Stimulated activated memory B cell treated with anti-CD40 and anti-IgM and Interleukin-4, amounts not matched to agents 10 μg/mL and 1 μg/mL and 100 μg/mL, for 72 hours (primary cell): ENCODE data around the gene DIP2A.

Source experiments
- ATAC-seq: fragments of 150-1000 bp; cut with Tn5 transposase; 2 replicates; pipeline ENCODE4 v1.10.0; 2021
- H3K27ac Mint-ChIP-seq: one replicate; pipeline ENCODE4 v1.8.0; 2022; ENCODE audit warnings: mild to moderate bottlenecking, mixed read lengths
- H3K27me3 Mint-ChIP-seq: one replicate; pipeline ENCODE4 v1.8.0; 2022; ENCODE audit warnings: mixed read lengths
- H3K36me3 Mint-ChIP-seq: one replicate; pipeline ENCODE4 v1.8.0; 2022; ENCODE audit warnings: mixed read lengths
- H3K4me1 Mint-ChIP-seq: one replicate; pipeline ENCODE4 v1.8.0; 2022; ENCODE audit warnings: mixed read lengths
- H3K4me3 Mint-ChIP-seq: one replicate; pipeline ENCODE4 v1.8.0; 2022; ENCODE audit warnings: mild to moderate bottlenecking, moderate library complexity, mixed read lengths
- H3K9me3 Mint-ChIP-seq: one replicate; pipeline ENCODE4 v1.8.0; 2022; ENCODE audit warnings: mixed read lengths

The DIP2A gene

GRCh38 chr21:46555678-46556077 is 97.0 kb downstream of the DIP2A start:
- Mint-ChIP-seq H3K4me1 (peaks cover 21% of the 10 kb centered on the region), H3K4me3 (no peak overlapping the region)
- ATAC-seq: no peak

DNA sequence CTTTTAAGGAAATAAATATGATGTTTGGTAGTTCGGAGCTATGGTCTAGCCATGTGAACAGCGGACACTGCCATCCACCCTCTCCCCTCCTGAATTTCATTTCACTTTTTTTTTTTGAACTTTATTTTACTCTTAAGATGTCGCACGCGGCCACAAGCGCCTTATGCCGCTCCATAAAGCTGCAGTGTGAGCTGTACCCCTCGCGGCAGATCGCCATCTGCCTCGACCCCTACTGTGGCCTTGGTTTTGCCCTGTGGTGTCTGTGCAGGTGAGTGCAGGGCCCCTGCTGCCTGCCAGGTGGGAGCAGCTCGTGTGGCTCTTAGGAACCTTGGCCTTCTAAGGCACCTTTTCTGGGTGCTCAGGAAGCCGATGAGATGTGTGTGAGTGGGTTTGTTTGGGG is 98.1 kb downstream of the DIP2A start:
- Mint-ChIP-seq H3K27me3 (no peaks in the 10 kb centered on the region), H3K36me3 (peaks cover 53% of the 10 kb centered on the region), H3K4me3 (no peak overlapping the region), H3K4me1 (peaks cover 22% of the 10 kb centered on the region), H3K27ac (no peak overlapping the region), H3K9me3 (no peaks in the 10 kb centered on the region)
- ATAC-seq: no peak

More at GRCh38 chr21:46555678-46556077, 97.0 kb downstream of the DIP2A start:
- Mint-ChIP-seq H3K9me3 (no peaks in the 10 kb centered on the region), H3K27me3 (no peaks in the 10 kb centered on the region), H3K27ac (no peak overlapping the region), H3K36me3 (peaks cover 53% of the 10 kb centered on the region)

GRCh38 chr21:46557469-46557868 is 98.8 kb downstream of the DIP2A start:
- Mint-ChIP-seq H3K4me1 (peaks cover 22% of the 10 kb centered on the region), H3K4me3 (no peak overlapping the region), H3K27me3 (no peaks in the 10 kb centered on the region), H3K9me3 (no peaks in the 10 kb centered on the region), H3K36me3 (peaks cover 60% of the 10 kb centered on the region), H3K27ac (no peak overlapping the region)
- no peak for ATAC-seq

GRCh38 chr21:46557919-46558392 is 99.3 kb downstream of the DIP2A start:
- Mint-ChIP-seq H3K27ac (peak overlapping the region; percentile 83), H3K27me3 (no peaks in the 10 kb centered on the region), H3K36me3 (peaks cover 60% of the 10 kb centered on the region), H3K4me1 (peaks cover 22% of the 10 kb centered on the region), H3K4me3 (no peak overlapping the region), H3K9me3 (no peaks in the 10 kb centered on the region)
- ATAC-seq: no peak

GRCh38 chr21:46559291-46559983 is 100.7 kb downstream of the DIP2A start:
- H3K4me3 Mint-ChIP-seq: peak overlapping the region; percentile 51

GRCh38 chr21:46560568-46561444 is 102.1 kb downstream of the DIP2A start:
- H3K4me3 Mint-ChIP-seq: peak overlapping the region; percentile 51
- ATAC-seq: no peak

More at GRCh38 chr21:46559291-46559983, 100.7 kb downstream of the DIP2A start:
- Mint-ChIP-seq H3K4me1 (peaks cover 22% of the 10 kb centered on the region), H3K27ac (peak overlapping the region; percentile 83), H3K36me3 (peaks cover 68% of the 10 kb centered on the region), H3K9me3 (no peaks in the 10 kb centered on the region), H3K27me3 (no peaks in the 10 kb centered on the region)
- ATAC-seq: peak; percentile 86

DNA sequence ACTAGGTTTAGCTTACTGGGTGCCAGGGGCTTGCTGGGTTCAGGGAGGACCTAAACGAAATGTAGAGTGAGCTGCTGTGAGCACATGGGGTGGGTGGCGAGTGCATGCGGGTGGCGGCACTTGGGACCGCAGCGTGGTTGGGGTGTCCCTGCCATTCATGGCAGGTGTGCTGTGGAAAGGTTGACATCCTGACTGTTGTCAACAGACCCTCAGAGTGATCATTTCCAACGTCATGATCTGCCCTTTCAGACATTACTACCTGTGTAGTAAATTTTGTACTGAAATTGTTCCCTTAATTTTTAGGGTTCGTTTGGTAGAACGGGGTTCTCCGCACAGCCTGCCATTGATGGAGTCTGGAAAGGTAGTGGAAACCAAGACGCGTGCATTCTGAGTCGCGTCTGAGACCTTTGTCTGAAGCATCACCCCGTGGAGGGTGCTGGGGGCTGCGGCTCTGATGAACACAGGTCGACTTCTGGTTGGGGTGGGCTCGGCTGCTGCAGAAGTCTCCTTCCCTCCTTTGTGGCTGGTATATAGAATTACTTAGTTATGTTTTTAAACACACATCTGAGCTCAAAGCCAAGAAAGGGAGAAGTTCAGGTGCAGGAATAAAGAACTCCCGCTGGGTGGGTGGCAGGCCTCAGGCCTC is 102.9 kb downstream of the DIP2A start:
- Mint-ChIP-seq H3K4me3 (no peak overlapping the region), H3K27me3 (no peaks in the 10 kb centered on the region), H3K27ac (peak overlapping the region; percentile 83), H3K4me1 (peaks cover 22% of the 10 kb centered on the region), H3K36me3 (peaks cover 70% of the 10 kb centered on the region), H3K9me3 (no peaks in the 10 kb centered on the region)
- ATAC-seq: no peak

More at GRCh38 chr21:46560568-46561444, 102.1 kb downstream of the DIP2A start:
- peaks cover 70% of the 10 kb centered on the region for H3K36me3 Mint-ChIP-seq
- peaks cover 22% of the 10 kb centered on the region for H3K4me1 Mint-ChIP-seq
- no peaks in the 10 kb centered on the region for H3K27me3 Mint-ChIP-seq
- no peaks in the 10 kb centered on the region for H3K9me3 Mint-ChIP-seq
- peak overlapping the region; percentile 83 for H3K27ac Mint-ChIP-seq

DNA sequence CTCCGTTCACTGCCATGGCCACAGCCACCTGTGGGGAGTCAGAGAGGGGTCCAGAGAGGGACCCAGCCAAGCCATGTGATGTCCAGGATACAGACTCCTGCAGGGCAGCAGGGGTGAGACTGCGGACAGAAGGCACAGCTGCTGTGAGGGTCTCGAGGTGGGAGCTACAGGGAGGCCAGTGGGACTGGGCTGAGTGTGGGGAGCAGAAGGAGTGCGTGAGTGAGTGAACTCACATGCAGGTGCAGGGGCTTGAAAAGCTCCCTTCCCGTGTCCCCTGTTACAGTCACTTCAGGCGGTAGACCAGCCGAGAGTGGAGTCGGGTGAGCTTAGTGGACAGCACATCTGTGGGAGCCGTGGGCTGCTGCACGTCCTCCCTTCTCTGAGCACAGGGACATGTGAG is 103.8 kb downstream of the DIP2A start:
- Mint-ChIP-seq H3K4me3 (no peak overlapping the region), H3K27ac (no peak overlapping the region), H3K4me1 (peaks cover 22% of the 10 kb centered on the region), H3K36me3 (peaks cover 70% of the 10 kb centered on the region), H3K9me3 (no peaks in the 10 kb centered on the region), H3K27me3 (no peaks in the 10 kb centered on the region)
- no peak for ATAC-seq

GRCh38 chr21:46562964-46563607 is 104.4 kb downstream of the DIP2A start:
- Mint-ChIP-seq H3K4me1 (peaks cover 22% of the 10 kb centered on the region), H3K27ac (no peak overlapping the region), H3K27me3 (no peaks in the 10 kb centered on the region), H3K4me3 (no peak overlapping the region), H3K36me3 (peaks cover 75% of the 10 kb centered on the region), H3K9me3 (no peaks in the 10 kb centered on the region)
- no peak for ATAC-seq

DNA sequence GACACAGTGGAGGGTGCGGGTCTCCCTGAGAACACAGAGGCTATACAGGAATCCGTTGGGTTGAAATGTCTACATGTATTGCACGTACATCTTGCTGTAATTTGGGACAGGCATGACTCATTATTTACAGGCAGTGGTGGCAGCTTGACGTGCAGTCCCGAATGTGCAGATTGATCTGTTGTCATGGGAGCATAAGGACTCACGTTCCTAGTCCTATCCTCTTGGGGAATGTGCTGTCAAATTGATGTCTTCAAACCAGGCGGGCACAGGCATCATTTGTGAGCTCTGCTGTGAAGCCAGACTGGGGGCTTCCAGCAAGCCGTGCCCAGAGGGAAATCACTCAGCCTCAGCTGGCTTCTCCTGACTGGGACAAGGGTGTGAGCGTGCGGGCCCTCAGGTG is 105.7 kb downstream of the DIP2A start:
- no peak overlapping the region for H3K27ac Mint-ChIP-seq
- peaks cover 17% of the 10 kb centered on the region for H3K4me1 Mint-ChIP-seq
- no peak for ATAC-seq
- no peaks in the 10 kb centered on the region for H3K27me3 Mint-ChIP-seq
- H3K4me3 Mint-ChIP-seq: no peak overlapping the region
- H3K9me3 Mint-ChIP-seq: no peaks in the 10 kb centered on the region
- peaks cover 85% of the 10 kb centered on the region for H3K36me3 Mint-ChIP-seq

- no peak for ATAC-seq
- peaks cover 5% of the 10 kb centered on the region for H3K9me3 Mint-ChIP-seq
These were observed 108.7 kb downstream of the DIP2A start for GRCh38 chr21:46567348-46567747.

DNA sequence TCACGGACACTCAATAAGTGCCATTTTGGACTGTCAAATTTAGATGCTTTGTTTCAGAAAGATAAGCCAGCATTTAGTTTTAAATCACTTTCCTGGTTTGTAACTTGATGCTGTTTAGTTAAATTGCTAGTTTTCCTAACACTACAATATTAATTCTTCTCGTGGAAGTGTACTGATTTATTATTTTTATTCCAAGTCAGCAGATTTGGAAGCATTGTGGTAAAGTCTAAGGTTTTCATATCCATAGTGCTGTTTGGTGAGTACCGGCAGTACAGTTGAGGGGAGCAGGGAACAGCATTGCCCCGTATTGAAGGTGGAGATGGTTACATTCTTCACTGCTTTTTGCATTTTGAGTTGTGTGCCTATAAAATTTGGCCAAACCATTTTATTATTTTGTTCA is 109.9 kb downstream of the DIP2A start:
- H3K4me1 Mint-ChIP-seq: no peaks in the 10 kb centered on the region
- H3K36me3 Mint-ChIP-seq: peaks cover 91% of the 10 kb centered on the region
- no peaks in the 10 kb centered on the region for H3K27me3 Mint-ChIP-seq
- H3K4me3 Mint-ChIP-seq: no peak overlapping the region
- no peak for ATAC-seq
- no peak overlapping the region for H3K27ac Mint-ChIP-seq
- H3K9me3 Mint-ChIP-seq: peaks cover 9% of the 10 kb centered on the region

More at GRCh38 chr21:46567348-46567747, 108.7 kb downstream of the DIP2A start:
- H3K27me3 Mint-ChIP-seq: no peaks in the 10 kb centered on the region
- peaks cover 91% of the 10 kb centered on the region for H3K36me3 Mint-ChIP-seq
- no peak overlapping the region for H3K4me3 Mint-ChIP-seq
- H3K27ac Mint-ChIP-seq: no peak overlapping the region
- H3K4me1 Mint-ChIP-seq: no peaks in the 10 kb centered on the region

- no peak overlapping the region for H3K4me3 Mint-ChIP-seq
- H3K9me3 Mint-ChIP-seq: peaks cover 11% of the 10 kb centered on the region
- H3K36me3 Mint-ChIP-seq: peaks cover 91% of the 10 kb centered on the region
- H3K27me3 Mint-ChIP-seq: no peaks in the 10 kb centered on the region
- H3K27ac Mint-ChIP-seq: no peak overlapping the region
- no peak for ATAC-seq
- H3K4me1 Mint-ChIP-seq: no peaks in the 10 kb centered on the region
These were observed 110.4 kb downstream of the DIP2A start for GRCh38 chr21:46569081-46569480.

DNA sequence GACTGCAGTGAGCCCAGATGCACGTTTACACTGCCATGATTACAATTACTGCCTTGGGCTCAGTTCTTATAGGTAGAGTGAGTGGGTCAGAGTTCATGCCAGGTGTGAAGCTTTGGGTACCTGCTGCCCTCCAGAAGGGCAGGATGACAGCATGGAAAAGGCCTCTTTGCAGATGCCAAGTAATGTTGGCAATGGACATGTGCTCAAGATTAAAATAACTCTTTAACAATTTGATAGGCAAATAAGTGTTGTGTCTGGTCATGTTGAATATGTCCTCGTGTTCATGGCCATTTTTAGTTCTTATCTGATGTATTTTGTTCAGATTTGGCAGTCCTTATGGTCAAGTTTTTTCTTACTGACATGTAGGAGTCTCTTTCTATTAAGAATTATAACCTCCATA is 111.4 kb downstream of the DIP2A start:
- no peak for ATAC-seq
- peaks cover 88% of the 10 kb centered on the region for H3K36me3 Mint-ChIP-seq
- H3K4me3 Mint-ChIP-seq: no peak overlapping the region
- peaks cover 16% of the 10 kb centered on the region for H3K9me3 Mint-ChIP-seq
- no peaks in the 10 kb centered on the region for H3K4me1 Mint-ChIP-seq
- H3K27ac Mint-ChIP-seq: no peak overlapping the region
- no peaks in the 10 kb centered on the region for H3K27me3 Mint-ChIP-seq

DNA sequence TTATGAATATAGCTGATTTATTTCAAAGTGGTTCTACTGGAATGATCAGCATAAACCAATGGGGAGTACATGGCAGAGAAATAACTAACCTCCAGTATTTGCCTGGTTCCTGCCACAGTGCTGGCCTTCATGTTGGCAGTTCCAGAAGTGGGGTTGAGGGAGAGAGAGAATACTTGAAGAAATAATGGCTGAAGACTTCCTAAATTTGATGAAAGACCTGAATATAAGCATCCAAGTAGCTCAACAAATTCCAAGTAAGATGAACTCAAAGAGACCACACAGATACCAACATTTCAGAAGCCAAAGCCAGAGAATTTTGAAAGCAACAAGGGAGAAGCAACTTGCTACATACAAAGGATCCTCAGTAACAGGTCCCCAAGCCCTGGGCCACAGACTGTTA is 111.9 kb downstream of the DIP2A start:
- H3K4me1 Mint-ChIP-seq: no peaks in the 10 kb centered on the region
- no peak for ATAC-seq
- peaks cover 83% of the 10 kb centered on the region for H3K36me3 Mint-ChIP-seq
- peaks cover 16% of the 10 kb centered on the region for H3K9me3 Mint-ChIP-seq
- H3K27ac Mint-ChIP-seq: no peak overlapping the region
- no peaks in the 10 kb centered on the region for H3K27me3 Mint-ChIP-seq
- H3K4me3 Mint-ChIP-seq: no peak overlapping the region
